Measurements from ENCODE around the gene KRTAP10-3. TPM values are rescaled to one million over a fixed set of nuclear protein-coding genes. Genes with fewer than 3 reads are reported as not detected.
A peak's percentile ranks its signal among the peaks of the same experiment; 100 is the strongest.
"Not testable (repeated sequence)": the region's sequence is repeated elsewhere in the genome, so short reads cannot be mapped to it uniquely, and the experiment has no call there.

The KRTAP10-3 gene
- total RNA-seq, 1 donor from 2014 or later: not detected

DNA sequence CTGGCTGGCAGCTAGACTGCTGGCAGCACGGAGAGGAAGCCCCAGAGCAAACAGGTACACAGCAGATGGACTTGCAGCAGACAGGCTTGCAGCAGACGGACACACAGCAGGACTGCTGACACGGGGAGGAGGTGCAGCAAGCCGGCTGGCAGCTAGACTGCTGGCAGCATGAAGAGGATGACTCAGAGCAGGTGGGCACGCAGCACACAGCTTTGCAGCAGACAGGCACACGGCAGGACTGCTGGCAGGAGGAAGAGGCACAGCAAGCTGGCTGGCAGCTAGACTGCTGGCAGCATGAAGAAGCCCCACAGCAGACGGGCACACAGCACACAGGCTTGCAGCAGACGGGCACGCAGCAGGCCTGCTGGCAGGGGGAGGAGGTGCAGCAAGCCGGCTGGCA, 7.8 kb downstream of the KRTAP10-3 start:
- Histone ChIP-seq H3K36me3 (ENCODE audit: insufficient read depth, low read length) (no peaks in the 10 kb centered on the region), H2AFZ (ENCODE audit: low read depth, low read length) (no peak overlapping the region), H3K27me3 (ENCODE audit: insufficient read depth, low read length) (no peaks in the 10 kb centered on the region), H4K20me1 (ENCODE audit: insufficient read depth, low read length) (no peaks in the 10 kb centered on the region), H3K4me1 (ENCODE audit: insufficient read depth, low read length) (no peaks in the 10 kb centered on the region), H3K9me3 (ENCODE audit: insufficient read depth, low read depth, low read length) (no peaks in the 10 kb centered on the region), H3K27ac (ENCODE audit: low read depth, low read length) (no peak overlapping the region), H3K4me3 (ENCODE audit: insufficient read depth, low read depth, low read length) (no peak overlapping the region), H3K4me2 (ENCODE audit: low read length) (no peak overlapping the region), H3K9ac (ENCODE audit: low read length) (no peak overlapping the region), H3K79me2 (ENCODE audit: insufficient read depth, low read length) (no peaks in the 10 kb centered on the region)
- FAIRE-seq (no peak), DNase-seq (ENCODE audit: low read depth) (no peak)
- Mint-ChIP-seq H3K27ac (ENCODE audit: unreplicated experiment) (peak overlapping the region; percentile 6), H3K27me3 (ENCODE audit: low read depth, unreplicated experiment) (peaks cover 10% of the 10 kb centered on the region), H3K36me3 (ENCODE audit: low read depth, unreplicated experiment) (peaks cover 1% of the 10 kb centered on the region), H3K9me3 (ENCODE audit: unreplicated experiment) (peaks cover 15% of the 10 kb centered on the region), H3K4me3 (ENCODE audit: unreplicated experiment) (no peak overlapping the region), H3K4me1 (ENCODE audit: low read depth, unreplicated experiment) (peaks cover 7% of the 10 kb centered on the region)
- TF ChIP-seq, protein P1, sequence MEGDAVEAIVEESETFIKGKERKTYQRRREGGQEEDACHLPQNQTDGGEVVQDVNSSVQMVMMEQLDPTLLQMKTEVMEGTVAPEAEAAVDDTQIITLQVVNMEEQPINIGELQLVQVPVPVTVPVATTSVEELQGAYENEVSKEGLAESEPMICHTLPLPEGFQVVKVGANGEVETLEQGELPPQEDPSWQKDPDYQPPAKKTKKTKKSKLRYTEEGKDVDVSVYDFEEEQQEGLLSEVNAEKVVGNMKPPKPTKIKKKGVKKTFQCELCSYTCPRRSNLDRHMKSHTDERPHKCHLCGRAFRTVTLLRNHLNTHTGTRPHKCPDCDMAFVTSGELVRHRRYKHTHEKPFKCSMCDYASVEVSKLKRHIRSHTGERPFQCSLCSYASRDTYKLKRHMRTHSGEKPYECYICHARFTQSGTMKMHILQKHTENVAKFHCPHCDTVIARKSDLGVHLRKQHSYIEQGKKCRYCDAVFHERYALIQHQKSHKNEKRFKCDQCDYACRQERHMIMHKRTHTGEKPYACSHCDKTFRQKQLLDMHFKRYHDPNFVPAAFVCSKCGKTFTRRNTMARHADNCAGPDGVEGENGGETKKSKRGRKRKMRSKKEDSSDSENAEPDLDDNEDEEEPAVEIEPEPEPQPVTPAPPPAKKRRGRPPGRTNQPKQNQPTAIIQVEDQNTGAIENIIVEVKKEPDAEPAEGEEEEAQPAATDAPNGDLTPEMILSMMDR (IDR thresholded peaks at IDR 0.05; ENCODE audit: insufficient read depth, low read depth, low read length): no peak
- no peak for TF ChIP-seq EZH2 (IDR thresholded peaks at IDR 0.05; ENCODE audit: insufficient read depth, low read length)

DNA sequence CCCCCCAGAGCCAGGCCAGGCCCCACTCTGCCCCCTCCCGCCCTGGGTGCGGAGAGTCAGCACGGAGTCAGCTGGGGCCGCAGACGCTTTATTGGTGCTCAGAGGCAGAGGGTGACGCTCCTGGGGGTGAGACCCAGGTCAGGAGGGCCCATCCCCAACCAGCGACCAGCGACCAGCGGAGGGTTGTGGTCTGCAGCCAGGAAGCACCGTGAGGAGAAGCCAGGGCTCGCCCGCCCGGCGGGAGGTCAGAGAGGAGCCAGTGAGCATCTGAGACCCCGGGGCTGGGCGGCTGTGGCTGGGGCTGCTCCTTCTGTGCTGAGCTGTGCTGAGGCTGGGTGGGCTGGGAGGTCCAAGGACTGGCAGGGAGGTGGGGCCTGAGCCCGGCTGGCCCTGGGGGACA, 8.3 kb downstream of the KRTAP10-3 start:
- not testable (repeated sequence) for H3K4me1 Mint-ChIP-seq (ENCODE audit: low read depth, unreplicated experiment); H3K27me3 Mint-ChIP-seq (ENCODE audit: low read depth, unreplicated experiment); H3K4me1 ChIP-seq (ENCODE audit: insufficient read depth, low read length); H4K20me1 ChIP-seq (ENCODE audit: insufficient read depth, low read length); H3K4me3 Mint-ChIP-seq (ENCODE audit: unreplicated experiment); H3K27ac ChIP-seq (ENCODE audit: low read depth, low read length); H3K27me3 ChIP-seq (ENCODE audit: insufficient read depth, low read length); H3K9ac ChIP-seq (ENCODE audit: low read length); H3K79me2 ChIP-seq (ENCODE audit: insufficient read depth, low read length); H3K4me3 ChIP-seq (ENCODE audit: insufficient read depth, low read depth, low read length); H3K27ac Mint-ChIP-seq (ENCODE audit: unreplicated experiment); H2AFZ ChIP-seq (ENCODE audit: low read depth, low read length); DNase-seq (ENCODE audit: low read depth); FAIRE-seq; H3K9me3 ChIP-seq (ENCODE audit: insufficient read depth, low read depth, low read length); H3K4me2 ChIP-seq (ENCODE audit: low read length); H3K36me3 ChIP-seq (ENCODE audit: insufficient read depth, low read length); H3K36me3 Mint-ChIP-seq (ENCODE audit: low read depth, unreplicated experiment)
- peaks cover 15% of the 10 kb centered on the region for H3K9me3 Mint-ChIP-seq (ENCODE audit: unreplicated experiment)

DNA sequence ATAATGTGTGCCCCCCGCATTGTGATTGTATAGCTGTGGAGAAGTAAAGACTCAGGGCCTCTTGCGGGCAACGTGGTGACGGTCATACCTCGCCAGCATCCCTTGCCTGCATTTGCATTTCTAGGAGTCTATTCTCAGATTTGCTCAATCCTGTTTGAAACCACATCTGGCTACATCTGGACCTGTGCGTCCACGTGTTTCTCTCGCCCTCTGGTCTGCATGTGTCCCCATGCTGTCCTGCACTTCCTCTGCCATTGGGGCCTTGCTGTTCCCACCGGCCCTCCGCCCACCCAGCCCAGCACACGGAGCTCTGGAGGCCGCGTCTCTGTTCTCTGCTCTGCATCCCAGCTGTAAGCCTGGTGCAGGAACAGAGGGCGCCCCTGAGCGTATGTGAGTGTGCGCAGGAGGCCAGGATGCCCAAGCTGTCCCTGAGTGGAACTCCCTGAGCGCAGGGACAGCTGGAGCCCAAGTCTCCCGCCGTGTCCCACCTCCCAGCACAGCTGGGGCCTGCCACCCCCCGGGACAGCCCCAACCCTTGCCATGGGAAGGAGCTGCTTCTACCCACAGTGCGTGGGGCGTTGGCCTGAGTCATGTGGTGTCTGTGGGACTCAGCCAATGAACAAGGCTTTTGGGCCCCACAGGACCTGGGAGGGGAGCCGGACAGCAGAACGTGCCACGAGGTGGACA, 8.9 kb downstream of the KRTAP10-3 start:
- H3K27me3 ChIP-seq (ENCODE audit: insufficient read depth, low read length): no peaks in the 10 kb centered on the region
- no peak for DNase-seq (ENCODE audit: low read depth)
- no peaks in the 10 kb centered on the region for H3K79me2 ChIP-seq (ENCODE audit: insufficient read depth, low read length)
- H3K9me3 Mint-ChIP-seq (ENCODE audit: unreplicated experiment): peaks cover 15% of the 10 kb centered on the region
- peaks cover 1% of the 10 kb centered on the region for H3K36me3 Mint-ChIP-seq (ENCODE audit: low read depth, unreplicated experiment)
- no peak overlapping the region for H3K27ac ChIP-seq (ENCODE audit: low read depth, low read length)
- H4K20me1 ChIP-seq (ENCODE audit: insufficient read depth, low read length): no peaks in the 10 kb centered on the region
- TF ChIP-seq EZH2 (IDR thresholded peaks at IDR 0.05; ENCODE audit: insufficient read depth, low read length): no peak
- TF ChIP-seq, protein P1 (IDR thresholded peaks at IDR 0.05; ENCODE audit: insufficient read depth, low read depth, low read length): no peak
- no peak overlapping the region for H3K9ac ChIP-seq (ENCODE audit: low read length)
- H3K9me3 ChIP-seq (ENCODE audit: insufficient read depth, low read depth, low read length): no peaks in the 10 kb centered on the region
- no peak overlapping the region for H2AFZ ChIP-seq (ENCODE audit: low read depth, low read length)
- no peaks in the 10 kb centered on the region for H3K4me1 ChIP-seq (ENCODE audit: insufficient read depth, low read length)
- FAIRE-seq: no peak
- no peak overlapping the region for H3K4me2 ChIP-seq (ENCODE audit: low read length)
- H3K4me3 ChIP-seq (ENCODE audit: insufficient read depth, low read depth, low read length): no peak overlapping the region
- H3K27me3 Mint-ChIP-seq (ENCODE audit: low read depth, unreplicated experiment): peaks cover 6% of the 10 kb centered on the region
- H3K27ac Mint-ChIP-seq (ENCODE audit: unreplicated experiment): peak overlapping the region; percentile 75
- peaks cover 7% of the 10 kb centered on the region for H3K4me1 Mint-ChIP-seq (ENCODE audit: low read depth, unreplicated experiment)
- H3K36me3 ChIP-seq (ENCODE audit: insufficient read depth, low read length): no peaks in the 10 kb centered on the region
- H3K4me3 Mint-ChIP-seq (ENCODE audit: unreplicated experiment): no peak overlapping the region

Measured in astrocyte (in vitro differentiated cells and primary cell).